LNCAP (cell line): ENCODE measurements around the gene MACROD2.

Experiments
- TF ChIP-seq, protein P1 (sequence below): fragments of 450-650 bp; IDR thresholded peaks from 2 replicates; pipeline ENCODE4 v1.5.1; 2017; ENCODE audit warnings: mild to moderate bottlenecking

MACROD2 gene

DNA sequence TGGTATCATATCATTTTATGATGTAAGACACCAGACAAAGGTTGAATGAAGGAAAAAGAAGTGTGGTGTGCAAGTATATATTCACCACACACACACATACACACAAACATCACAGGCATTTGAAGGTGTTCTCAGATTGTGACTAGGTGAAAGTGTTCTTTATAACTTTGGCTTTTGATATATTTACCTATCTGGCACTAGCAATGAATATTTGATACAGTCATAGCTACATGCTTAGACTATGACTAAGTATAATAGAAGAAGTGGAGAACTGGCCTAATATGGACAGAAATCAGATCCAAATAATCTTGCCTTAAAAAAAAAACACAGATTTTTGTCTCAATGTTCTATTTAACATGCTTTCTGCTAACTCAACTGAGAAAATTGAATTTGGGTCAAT is 1768.0 kb downstream of the MACROD2 start:
- TF ChIP-seq, protein P1, sequence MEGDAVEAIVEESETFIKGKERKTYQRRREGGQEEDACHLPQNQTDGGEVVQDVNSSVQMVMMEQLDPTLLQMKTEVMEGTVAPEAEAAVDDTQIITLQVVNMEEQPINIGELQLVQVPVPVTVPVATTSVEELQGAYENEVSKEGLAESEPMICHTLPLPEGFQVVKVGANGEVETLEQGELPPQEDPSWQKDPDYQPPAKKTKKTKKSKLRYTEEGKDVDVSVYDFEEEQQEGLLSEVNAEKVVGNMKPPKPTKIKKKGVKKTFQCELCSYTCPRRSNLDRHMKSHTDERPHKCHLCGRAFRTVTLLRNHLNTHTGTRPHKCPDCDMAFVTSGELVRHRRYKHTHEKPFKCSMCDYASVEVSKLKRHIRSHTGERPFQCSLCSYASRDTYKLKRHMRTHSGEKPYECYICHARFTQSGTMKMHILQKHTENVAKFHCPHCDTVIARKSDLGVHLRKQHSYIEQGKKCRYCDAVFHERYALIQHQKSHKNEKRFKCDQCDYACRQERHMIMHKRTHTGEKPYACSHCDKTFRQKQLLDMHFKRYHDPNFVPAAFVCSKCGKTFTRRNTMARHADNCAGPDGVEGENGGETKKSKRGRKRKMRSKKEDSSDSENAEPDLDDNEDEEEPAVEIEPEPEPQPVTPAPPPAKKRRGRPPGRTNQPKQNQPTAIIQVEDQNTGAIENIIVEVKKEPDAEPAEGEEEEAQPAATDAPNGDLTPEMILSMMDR: no peak

DNA sequence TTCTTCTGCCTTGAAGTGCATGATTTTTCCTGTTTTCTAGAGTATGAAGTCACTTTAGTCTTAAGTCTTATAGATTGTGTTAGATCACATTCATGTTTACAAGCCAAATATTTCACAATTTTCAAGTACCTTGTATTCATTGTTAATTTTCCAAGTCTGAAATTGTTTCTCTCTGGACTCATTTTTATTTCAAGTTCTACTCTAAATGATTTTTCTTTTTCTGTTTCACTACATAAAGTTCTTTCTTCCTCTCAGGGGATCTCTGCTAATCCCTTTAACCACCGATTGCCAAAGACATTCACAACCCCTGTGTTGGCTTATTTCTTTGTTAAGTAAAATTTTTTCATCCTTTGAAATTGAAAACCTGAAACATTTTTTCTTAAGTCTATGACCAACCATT is 1772.3 kb downstream of the MACROD2 start:
- TF ChIP-seq, protein P1: no peak

DNA sequence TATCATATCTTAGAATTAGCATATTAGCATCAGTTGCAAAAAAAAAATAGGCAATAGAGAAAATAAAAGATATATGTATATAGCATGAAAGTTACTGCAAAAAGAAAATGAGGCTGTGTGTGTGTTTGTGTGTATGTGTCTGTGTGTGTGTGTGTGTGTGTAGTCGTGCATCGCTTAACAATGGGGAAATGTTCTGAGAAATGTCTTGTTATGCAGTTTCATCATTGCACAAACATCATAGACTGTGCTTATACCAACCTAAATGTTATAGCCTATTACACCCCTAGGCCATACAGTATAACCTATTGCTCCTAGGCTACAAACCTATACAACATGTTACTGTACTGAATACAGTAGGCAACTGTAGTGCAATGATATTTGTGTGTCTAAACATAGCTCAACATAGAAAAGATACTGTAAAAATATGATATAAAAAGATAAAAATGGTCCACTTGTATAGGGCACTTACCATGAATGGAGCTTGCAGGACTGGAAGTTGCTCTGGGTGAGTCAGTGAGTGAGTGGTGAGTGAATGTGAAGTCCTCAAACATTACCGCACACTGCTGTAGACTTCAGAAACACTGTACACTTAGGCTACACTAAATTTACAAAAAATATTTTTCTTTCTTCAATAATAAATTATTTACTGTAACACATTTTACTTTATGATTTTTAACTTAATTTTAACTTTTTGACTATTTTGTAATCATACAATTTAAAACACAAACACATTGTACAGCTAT is 1772.9 kb downstream of the MACROD2 start:
- TF ChIP-seq, protein P1: no peak

DNA sequence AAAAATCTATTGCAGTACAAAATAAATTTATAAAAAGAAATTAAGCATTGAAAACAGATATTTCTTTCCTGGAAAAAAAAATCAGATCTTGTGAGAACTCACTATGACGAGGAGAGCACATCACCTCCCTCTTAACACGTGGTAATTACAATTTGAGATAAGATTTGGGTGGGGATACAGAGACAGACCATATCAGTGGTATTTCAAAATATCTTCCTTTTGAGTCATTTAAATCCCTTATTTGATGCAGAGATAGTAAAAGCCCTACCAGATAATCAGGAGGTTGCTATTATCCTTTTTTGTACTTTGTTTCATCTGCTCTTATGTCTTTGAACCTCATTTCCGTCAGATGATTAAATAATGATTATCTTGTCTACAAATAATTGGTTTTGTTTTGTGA is 1777.5 kb downstream of the MACROD2 start:
- TF ChIP-seq, protein P1: no peak

DNA sequence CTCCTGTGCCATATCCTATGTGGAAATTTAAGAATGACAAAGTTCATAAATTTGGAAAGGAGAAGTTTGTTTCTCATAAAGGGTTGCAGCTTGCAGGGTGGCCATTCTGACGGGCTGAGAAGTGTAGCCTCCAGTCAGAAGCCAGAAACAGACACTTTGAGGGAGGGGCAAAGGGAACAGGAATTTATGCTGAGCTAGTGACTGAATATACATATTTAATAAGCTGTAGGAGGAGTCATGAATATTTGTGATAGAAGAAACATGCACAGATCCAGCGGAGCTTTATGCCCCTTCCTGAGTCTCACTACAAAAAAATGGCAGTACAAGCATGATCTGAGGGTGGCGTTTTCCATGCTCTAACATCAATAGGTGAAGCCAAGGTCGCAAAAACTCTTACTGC is 1779.6 kb downstream of the MACROD2 start:
- TF ChIP-seq, protein P1: no peak

DNA sequence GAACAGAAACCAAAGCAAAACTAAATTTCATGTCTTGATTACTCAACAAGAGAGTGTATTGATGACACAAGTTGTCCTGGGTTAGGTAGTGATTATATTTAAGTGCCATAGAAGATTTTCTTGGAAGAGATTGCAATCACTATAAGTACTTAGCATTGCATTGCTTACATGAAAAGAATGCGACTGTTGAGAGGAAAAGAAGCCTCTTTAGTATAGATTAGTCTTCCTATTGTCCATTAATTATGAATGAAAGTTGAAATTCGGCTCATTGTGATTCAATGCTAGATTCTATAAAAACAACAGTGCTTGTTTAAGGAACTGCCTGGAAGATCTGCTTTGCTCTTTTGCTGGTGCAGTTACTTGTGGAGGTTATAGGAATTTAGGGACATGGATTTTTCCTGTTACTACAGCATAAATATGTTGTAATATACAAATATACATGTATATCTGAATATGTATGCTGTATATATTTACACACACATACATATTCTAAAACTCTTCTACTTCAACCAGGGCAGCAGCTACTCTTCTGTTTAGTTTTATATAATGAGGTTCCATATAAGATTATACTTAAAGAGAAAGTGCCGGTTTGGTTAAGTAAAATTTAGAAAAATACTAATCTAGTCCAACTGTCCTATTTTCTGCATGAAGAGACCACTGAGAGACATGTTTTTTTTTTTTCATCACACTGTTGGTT is 1781.6 kb downstream of the MACROD2 start:
- TF ChIP-seq, protein P1: no peak

DNA sequence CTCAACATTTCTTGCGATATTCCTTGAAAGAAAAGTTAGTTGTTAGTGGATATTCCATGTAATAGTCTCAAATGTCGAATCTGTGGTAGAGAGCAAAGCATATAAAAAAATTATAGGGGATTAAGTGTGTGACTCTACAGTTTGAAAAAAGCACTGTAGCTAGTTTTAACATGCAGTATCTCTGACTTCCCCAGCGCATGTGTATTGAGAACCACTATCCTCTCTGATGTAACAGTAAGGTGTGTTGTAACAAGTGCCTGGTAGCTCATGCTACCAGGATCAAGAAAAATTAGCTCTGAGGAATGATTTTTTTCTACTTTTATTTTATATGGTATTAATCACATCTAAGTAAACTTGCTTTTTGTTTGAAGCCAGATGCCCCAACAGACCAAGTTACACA is 1788.7 kb downstream of the MACROD2 start:
- TF ChIP-seq, protein P1: no peak
